ENCODE data around the gene KCNN3. TPM values are rescaled to one million over a fixed set of nuclear protein-coding genes. Genes with fewer than 3 reads are reported as not detected.

Gene KCNN3
- total and polyA plus RNA-seq, 7 donors: 0.23 to 27.7 (median 9.4) TPM

DNA sequence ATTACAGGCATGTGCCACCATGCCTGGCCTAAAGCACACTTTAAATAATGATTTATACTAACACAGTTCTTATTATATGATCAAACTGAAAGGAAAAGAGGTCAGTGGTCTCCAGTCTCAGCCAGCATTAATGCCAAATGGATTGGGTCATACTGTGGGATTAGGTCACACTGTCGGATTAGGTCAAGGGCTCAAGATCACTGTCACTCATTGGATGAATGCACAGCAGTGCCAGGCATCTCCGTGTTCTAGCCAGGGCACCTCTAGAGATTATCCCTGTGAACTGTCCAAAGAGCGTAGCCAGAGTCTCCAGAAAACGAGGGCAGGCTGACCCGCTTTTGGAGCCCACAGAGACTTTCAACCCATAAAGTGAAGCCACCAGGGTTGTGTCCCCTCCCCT lies 70.9 kb downstream of the KCNN3 start:
- Histone ChIP-seq H3K9me3 (no peaks in the 10 kb centered on the region), H3K36me3 (no peaks in the 10 kb centered on the region), H3K4me1 (peaks cover 0 to 5% (median 0%) of the 10 kb centered on the region in 4 donors), H3K27me3 (no peaks in the 10 kb centered on the region), H3K27ac (no peak overlapping the region), H3K4me3 (no peak overlapping the region)
- TF ChIP-seq POLR2AphosphoS5 (IDR thresholded peaks at IDR 0.05): no peak
- TF ChIP-seq, protein P1, sequence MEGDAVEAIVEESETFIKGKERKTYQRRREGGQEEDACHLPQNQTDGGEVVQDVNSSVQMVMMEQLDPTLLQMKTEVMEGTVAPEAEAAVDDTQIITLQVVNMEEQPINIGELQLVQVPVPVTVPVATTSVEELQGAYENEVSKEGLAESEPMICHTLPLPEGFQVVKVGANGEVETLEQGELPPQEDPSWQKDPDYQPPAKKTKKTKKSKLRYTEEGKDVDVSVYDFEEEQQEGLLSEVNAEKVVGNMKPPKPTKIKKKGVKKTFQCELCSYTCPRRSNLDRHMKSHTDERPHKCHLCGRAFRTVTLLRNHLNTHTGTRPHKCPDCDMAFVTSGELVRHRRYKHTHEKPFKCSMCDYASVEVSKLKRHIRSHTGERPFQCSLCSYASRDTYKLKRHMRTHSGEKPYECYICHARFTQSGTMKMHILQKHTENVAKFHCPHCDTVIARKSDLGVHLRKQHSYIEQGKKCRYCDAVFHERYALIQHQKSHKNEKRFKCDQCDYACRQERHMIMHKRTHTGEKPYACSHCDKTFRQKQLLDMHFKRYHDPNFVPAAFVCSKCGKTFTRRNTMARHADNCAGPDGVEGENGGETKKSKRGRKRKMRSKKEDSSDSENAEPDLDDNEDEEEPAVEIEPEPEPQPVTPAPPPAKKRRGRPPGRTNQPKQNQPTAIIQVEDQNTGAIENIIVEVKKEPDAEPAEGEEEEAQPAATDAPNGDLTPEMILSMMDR (IDR thresholded peaks at IDR 0.05): no peak
- TF ChIP-seq POLR2A (IDR thresholded peaks at IDR 0.05): no peak
- no peak for TF ChIP-seq EP300 (IDR thresholded peaks at IDR 0.05)
- no peak for DNase-seq
- intact Hi-C loops (cut with DNase I): no loop called here
- WGBS, 2 donors: 87 to 92% methylated on average over 5 of the region's 5 CpGs

DNA sequence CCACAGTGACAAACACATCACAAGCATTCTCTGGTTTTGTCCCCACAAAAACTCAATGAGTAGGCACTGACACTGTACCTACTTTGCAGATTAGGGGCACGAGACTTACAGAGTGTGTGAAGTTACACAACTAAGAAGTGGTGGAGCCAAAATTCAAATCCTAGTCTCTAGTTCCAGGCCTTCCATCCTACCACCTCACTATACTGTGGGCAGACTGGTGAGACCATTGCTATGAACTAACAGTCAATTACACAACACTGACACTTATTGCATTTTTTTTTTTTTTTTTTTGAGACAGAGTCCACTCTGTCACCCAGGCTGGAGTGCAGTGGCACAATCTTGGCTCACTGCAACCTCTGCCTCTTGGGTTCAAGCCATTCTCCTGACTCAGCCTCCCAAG lies 71.4 kb downstream of the KCNN3 start:
- 63 to 77% methylated on average over 1 of the region's 1 CpG for WGBS, 2 donors
- intact Hi-C loops (cut with DNase I): no loop called here
- no peaks in the 10 kb centered on the region for H3K36me3 ChIP-seq
- no peak for DNase-seq
- no peak overlapping the region for H3K4me3 ChIP-seq
- TF ChIP-seq, protein P1 (IDR thresholded peaks at IDR 0.05): no peak
- TF ChIP-seq EP300 (IDR thresholded peaks at IDR 0.05) (no peak), POLR2A (IDR thresholded peaks at IDR 0.05) (no peak), POLR2AphosphoS5 (IDR thresholded peaks at IDR 0.05) (no peak)
- H3K27ac ChIP-seq: no peak overlapping the region
- H3K9me3 ChIP-seq: no peaks in the 10 kb centered on the region
- H3K4me1 ChIP-seq: peaks cover 0 to 5% (median 0%) of the 10 kb centered on the region in 4 donors
- no peaks in the 10 kb centered on the region for H3K27me3 ChIP-seq

DNA sequence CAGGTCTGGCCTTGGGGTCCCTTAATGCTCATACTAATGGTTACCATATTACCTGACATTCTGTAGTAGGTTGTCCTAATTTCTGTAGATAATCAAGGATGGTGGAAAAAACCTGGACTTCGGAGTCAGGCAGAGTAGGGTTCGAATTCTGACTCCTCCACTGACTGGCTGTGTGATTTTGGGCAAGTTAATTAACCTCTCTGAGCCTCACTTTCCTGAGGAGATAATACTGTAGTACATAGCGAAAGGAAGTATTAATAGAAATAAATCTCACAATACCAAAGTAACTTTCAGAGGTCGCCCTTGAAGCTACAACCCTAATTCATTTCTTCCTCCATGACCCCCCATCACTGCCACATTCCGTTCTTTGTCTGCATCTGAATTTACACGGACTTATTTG lies 72.9 kb downstream of the KCNN3 start:
- H3K27ac ChIP-seq: no peak overlapping the region
- H3K4me3 ChIP-seq: no peak overlapping the region
- no peaks in the 10 kb centered on the region for H3K36me3 ChIP-seq
- TF ChIP-seq EP300 (IDR thresholded peaks at IDR 0.05) (no peak), POLR2AphosphoS5 (IDR thresholded peaks at IDR 0.05) (no peak)
- TF ChIP-seq, protein P1 (IDR thresholded peaks at IDR 0.05): no peak
- 83 to 91% methylated on average over 6 of the region's 6 CpGs for WGBS, 2 donors
- intact Hi-C loops (cut with DNase I): no loop called here
- H3K27me3 ChIP-seq: no peaks in the 10 kb centered on the region
- H3K9me3 ChIP-seq: no peaks in the 10 kb centered on the region
- H3K4me1 ChIP-seq: no peaks in the 10 kb centered on the region
- DNase-seq: no peak

DNA sequence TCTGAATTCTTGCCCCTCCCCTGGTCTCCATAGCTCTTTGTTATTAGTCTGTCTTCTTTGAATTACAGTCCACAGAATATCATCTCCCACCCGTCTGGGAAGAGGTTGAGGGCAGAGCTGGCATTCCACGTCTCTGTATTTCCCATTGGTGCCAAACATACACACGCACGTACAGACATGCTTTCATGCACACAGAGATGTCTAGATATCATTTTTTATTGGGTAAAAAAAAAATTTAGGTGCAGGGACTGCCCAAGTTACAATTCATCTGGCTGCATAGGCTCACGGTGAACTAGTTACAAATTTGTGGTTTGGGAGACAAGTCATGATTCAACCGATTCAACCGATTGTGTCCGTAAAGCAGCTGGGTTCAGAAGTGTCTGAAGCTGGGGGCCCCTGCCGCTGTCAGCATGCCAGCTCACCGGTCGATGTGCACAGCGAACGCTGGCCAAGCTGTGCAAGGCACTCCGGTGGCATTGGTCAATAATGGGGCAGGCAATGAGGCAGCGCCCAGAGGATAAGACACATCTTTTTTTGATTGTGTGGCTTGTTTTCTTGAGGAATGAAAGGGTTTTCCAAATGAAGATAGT lies 73.7 kb downstream of the KCNN3 start:
- Histone ChIP-seq H3K4me3 (no peak overlapping the region), H3K27ac (no peak overlapping the region), H3K27me3 (no peaks in the 10 kb centered on the region), H3K36me3 (no peaks in the 10 kb centered on the region), H3K9me3 (no peaks in the 10 kb centered on the region), H3K4me1 (peaks cover 0 to 7% (median 3%) of the 10 kb centered on the region in 4 donors)
- 78 to 81% methylated on average over 15 of the region's 15 CpGs for WGBS, 2 donors
- intact Hi-C loops (cut with DNase I): no loop called here
- TF ChIP-seq POLR2AphosphoS5 (IDR thresholded peaks at IDR 0.05) (no peak), EP300 (IDR thresholded peaks at IDR 0.05) (no peak), POLR2A (IDR thresholded peaks at IDR 0.05) (no peak)
- TF ChIP-seq, protein P1 (IDR thresholded peaks at IDR 0.05): no peak
- DNase-seq: no peak

DNA sequence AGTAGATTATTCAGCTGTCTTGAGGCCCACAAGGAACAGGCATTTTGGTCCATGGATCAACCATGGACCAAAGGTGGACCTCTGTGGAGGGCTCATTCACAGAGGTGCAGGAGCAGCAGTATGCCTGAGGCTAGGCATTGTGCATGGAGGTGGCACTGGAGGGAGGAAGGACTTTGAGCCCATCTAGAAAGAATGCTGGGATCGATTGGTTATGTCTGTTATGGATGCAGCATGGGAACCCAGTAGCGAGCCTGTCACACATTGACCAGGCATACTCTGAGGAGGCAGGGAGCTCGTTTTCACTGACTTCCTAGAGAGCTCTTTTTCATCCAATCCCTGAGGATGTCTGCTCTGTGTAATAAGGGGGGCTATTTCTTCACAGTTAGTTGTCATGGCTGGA lies 75.5 kb downstream of the KCNN3 start:
- Histone ChIP-seq H3K9me3 (no peaks in the 10 kb centered on the region), H3K27me3 (no peaks in the 10 kb centered on the region), H3K4me1 (peaks cover 0 to 10% (median 4%) of the 10 kb centered on the region in 4 donors), H3K36me3 (no peaks in the 10 kb centered on the region), H3K4me3 (no peak overlapping the region), H3K27ac (no peak overlapping the region)
- 48 to 79% methylated on average over 3 of the region's 3 CpGs for WGBS, 2 donors
- DNase-seq: no peak
- TF ChIP-seq EP300 (IDR thresholded peaks at IDR 0.05) (no peak), POLR2A (IDR thresholded peaks at IDR 0.05) (no peak), POLR2AphosphoS5 (IDR thresholded peaks at IDR 0.05) (no peak)
- TF ChIP-seq, protein P1 (IDR thresholded peaks at IDR 0.05): no peak
- intact Hi-C loops (cut with DNase I): no loop called here
